ENCODE measurements around the gene CCDC88B. TPM values are rescaled to one million over a fixed set of nuclear protein-coding genes. Genes with fewer than 3 reads are reported as not detected.

The CCDC88B gene
- total RNA-seq, 2 donors from 2014 or later, result 15.0 to 52.2 TPM

DNA sequence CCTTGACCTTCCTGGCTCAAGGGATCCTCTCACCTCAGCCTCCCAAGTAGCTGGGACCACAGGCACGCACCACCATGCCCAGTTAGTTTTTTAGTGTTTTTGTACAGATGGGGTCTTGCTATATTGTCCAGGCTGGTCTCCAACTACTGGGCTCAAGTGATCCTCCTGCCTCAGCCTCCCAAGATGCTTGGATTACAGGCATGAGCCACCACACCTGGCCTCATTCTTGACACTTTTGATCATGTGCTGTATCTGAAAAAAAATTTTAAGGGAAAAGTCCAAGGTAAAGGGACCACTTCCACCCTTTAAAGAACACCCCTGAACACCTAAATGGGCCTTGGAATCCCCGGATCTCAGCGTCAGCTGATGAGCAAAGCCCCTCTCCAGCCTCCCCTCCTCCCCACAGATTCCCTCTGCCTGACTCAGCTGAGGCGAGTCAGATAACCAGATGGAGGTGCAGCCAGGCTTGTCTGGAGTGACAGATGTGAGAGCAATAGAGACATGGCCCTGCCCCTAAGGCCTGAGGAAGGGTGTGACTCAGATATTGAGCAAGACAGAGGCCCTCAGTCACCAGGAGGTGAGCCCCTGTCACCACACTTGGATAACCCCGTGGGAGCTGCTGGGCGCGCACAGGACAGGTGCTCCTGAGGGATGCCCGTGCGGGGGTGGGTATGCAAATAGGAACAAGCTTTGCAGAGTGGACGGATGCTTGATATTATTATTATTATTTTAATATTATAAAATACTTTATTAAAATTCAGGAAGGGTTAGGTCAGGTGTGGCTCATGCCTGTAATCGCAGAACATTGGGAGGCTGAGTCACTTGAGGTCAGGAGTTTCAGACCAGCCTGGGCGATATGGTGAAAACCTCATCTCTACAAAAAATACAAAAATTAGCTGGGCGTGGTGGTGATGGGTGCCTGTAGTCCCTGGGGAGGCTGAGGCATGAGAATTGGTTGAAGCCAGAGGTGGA lies 5.0 kb upstream of the CCDC88B start:
- no peak overlapping the region for H3K4me3 ChIP-seq
- TF ChIP-seq, protein P1, sequence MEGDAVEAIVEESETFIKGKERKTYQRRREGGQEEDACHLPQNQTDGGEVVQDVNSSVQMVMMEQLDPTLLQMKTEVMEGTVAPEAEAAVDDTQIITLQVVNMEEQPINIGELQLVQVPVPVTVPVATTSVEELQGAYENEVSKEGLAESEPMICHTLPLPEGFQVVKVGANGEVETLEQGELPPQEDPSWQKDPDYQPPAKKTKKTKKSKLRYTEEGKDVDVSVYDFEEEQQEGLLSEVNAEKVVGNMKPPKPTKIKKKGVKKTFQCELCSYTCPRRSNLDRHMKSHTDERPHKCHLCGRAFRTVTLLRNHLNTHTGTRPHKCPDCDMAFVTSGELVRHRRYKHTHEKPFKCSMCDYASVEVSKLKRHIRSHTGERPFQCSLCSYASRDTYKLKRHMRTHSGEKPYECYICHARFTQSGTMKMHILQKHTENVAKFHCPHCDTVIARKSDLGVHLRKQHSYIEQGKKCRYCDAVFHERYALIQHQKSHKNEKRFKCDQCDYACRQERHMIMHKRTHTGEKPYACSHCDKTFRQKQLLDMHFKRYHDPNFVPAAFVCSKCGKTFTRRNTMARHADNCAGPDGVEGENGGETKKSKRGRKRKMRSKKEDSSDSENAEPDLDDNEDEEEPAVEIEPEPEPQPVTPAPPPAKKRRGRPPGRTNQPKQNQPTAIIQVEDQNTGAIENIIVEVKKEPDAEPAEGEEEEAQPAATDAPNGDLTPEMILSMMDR (IDR thresholded peaks at IDR 0.05), result no peak
- H3K27ac ChIP-seq, result peak overlapping the region; percentile 53
- H3K9me3 ChIP-seq, result no peaks in the 10 kb centered on the region
- no peaks in the 10 kb centered on the region for H3K36me3 ChIP-seq
- intact Hi-C loops (cut with DNase I), result no loop called here
- peaks cover 13% of the 10 kb centered on the region for H3K4me1 ChIP-seq
- DNase-seq, result peak; percentile 80
- no peaks in the 10 kb centered on the region for H3K27me3 ChIP-seq
- H3K9ac ChIP-seq (ENCODE audit: low read depth in 2 of 2, low read length in 2 of 2), result peak overlapping the region in 1 of 2 donors; percentile 51

DNA sequence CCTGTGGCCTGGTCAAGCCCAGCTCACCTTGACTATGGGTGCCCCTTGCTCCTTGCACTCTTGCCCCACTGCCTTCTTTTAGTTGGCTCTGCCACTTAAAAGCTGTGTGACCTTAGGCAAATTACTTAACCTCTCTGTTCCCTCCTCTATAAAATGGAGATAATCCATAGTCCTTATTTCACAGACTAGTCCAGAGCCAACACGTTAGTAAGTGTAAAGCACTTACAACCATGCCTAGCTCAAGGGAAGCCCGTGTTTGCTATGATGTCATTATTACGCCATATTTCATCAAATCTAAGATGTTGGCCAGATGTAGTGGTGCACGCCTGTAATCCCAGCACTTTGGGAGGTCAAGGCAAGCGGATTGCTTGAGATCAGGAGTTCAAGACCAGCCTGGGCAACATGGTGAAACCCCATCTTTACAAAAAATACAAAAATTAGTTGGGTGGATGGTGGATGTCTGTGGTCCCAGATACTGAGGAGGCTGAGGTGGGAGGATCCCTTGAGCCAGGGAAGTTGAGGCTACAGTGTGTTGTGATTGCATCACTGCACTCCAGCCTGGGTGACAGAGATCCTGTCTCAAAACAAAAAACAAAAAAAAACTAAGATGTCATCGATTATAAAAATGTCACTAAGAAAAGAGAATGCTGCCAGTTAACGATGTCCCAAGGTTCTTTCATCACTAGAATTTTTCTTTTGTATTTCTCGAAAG lies 2.3 kb upstream of the CCDC88B start:
- Histone ChIP-seq H3K9ac (ENCODE audit: low read depth in 2 of 2, low read length in 2 of 2) (no peak overlapping the region), H3K27ac (no peak overlapping the region), H3K4me3 (no peak overlapping the region), H3K27me3 (no peaks in the 10 kb centered on the region), H3K4me1 (peaks cover 11% of the 10 kb centered on the region), H3K36me3 (no peaks in the 10 kb centered on the region), H3K9me3 (no peaks in the 10 kb centered on the region)
- TF ChIP-seq, protein P1 (IDR thresholded peaks at IDR 0.05), result no peak
- intact Hi-C loops (cut with DNase I), result no loop called here
- DNase-seq, result no peak

DNA sequence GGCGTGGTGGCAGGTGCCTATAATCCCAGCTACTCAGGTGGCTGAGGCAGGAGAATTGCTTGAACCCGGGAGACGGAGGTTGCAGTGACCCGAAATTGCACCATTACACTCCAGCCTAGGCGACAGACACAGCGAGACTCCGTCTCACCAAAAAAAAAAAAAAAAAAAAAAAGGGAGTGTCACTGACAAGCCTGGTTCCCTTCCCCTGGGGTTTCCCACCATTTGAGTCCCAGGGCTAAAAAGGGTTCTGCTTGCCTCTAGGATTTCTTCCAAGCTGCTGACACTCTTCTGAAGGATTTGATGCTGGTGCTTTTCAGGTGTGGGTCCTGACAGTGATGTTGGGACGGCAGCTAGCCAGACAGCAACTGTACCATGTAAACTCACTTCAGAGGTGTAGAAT lies 1.3 kb upstream of the CCDC88B start:
- TF ChIP-seq, protein P1 (IDR thresholded peaks at IDR 0.05), result no peak
- peaks cover 11% of the 10 kb centered on the region for H3K4me1 ChIP-seq
- intact Hi-C loops (cut with DNase I), result no loop called here
- no peaks in the 10 kb centered on the region for H3K36me3 ChIP-seq
- H3K4me3 ChIP-seq, result no peak overlapping the region
- H3K27ac ChIP-seq, result no peak overlapping the region
- no peaks in the 10 kb centered on the region for H3K9me3 ChIP-seq
- no peaks in the 10 kb centered on the region for H3K27me3 ChIP-seq
- DNase-seq, result no peak
- H3K9ac ChIP-seq (ENCODE audit: low read depth in 2 of 2, low read length in 2 of 2), result no peak overlapping the region

DNA sequence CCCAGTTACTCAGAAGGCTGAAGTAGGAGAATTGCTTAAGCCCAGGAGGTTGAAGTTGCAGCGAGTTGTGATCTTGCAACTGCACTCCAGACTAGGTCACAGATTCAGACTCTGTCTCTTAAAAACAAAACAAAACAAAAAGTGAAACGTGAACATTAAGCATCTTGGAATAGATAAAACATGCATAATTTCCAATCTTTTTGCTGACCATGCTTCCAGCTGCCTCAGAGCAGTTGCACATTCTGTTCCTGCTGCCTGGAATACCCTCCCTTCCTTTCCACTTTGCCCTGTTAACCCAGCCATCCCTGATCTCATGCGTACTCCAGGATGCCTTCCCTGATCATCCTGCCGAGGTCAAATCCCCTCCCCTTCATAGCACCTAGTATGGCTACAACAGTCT lies 718 bp upstream of the CCDC88B start:
- Histone ChIP-seq H3K27me3 (no peaks in the 10 kb centered on the region), H3K9ac (ENCODE audit: low read depth in 2 of 2, low read length in 2 of 2) (peak overlapping the region in 1 of 2 donors; percentile 48), H3K4me3 (no peak overlapping the region), H3K9me3 (no peaks in the 10 kb centered on the region), H3K4me1 (peaks cover 11% of the 10 kb centered on the region), H3K27ac (no peak overlapping the region), H3K36me3 (no peaks in the 10 kb centered on the region)
- TF ChIP-seq, protein P1 (IDR thresholded peaks at IDR 0.05), result no peak
- intact Hi-C loops (cut with DNase I), result no loop called here
- no peak for DNase-seq

DNA sequence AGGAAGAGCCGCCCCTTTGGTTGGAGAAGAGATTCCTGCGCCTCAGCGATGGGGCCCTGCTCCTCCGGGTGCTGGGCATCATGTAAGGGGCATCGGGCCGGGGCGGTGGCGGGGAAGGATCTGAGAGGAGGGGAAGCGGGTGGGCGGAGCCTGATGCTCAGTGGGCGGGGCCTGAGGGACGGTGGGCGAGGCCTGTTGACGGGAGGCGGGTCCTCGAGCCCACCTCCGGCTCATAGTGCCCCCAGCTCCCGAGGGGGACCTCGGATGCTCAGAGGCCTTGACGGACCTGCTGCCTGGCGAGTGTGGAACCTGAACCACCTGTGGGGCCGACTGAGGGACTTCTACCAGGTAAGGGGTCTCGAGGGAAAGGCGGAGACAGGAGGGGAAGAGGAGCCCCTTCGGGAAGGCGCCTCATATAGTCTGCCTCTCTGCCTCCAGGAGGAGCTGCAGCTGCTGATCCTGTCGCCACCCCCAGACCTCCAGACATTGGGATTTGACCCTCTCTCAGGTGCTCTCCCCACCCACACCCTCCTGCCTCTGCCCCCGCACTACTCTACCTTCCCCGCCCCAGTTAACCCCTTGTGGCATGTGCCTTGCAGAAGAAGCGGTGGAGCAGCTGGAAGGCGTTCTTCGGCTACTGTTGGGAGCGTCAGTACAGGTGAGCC lies 799 bp downstream of the CCDC88B start:
- H3K4me1 ChIP-seq, result peaks cover 7% of the 10 kb centered on the region
- DNase-seq, result peak; percentile 90
- intact Hi-C loops (cut with DNase I), result no loop called here
- no peak overlapping the region for H3K27ac ChIP-seq
- H3K4me3 ChIP-seq, result peak overlapping the region; percentile 19
- H3K9ac ChIP-seq (ENCODE audit: low read depth in 2 of 2, low read length in 2 of 2), result peak overlapping the region; percentile 51 to 53
- no peaks in the 10 kb centered on the region for H3K36me3 ChIP-seq
- TF ChIP-seq, protein P1 (IDR thresholded peaks at IDR 0.05), result no peak
- no peaks in the 10 kb centered on the region for H3K9me3 ChIP-seq
- H3K27me3 ChIP-seq, result no peaks in the 10 kb centered on the region

All from colonic mucosa (tissue), 4 donors.